Panc1 (cell line): ENCODE results near the gene SELENOI. TPM values are rescaled to one million over a fixed set of nuclear protein-coding genes. Genes with fewer than 3 reads are reported as not detected.

ENCODE experiments used
- ATAC-seq: fragments of 200-7000 bp; cut with Tn5 transposase; 2 replicates; pipeline ENCODE4 v1.9.1; 2020; ENCODE audit warnings: mild to moderate bottlenecking, moderate library complexity
- BruUV-seq: library from RNA; stranded (reverse); fragments of 400-500 nt; replicated peaks from 2 replicates; lab custom pipeline; 2021; lab: Mats Ljungman, UMichigan
- CTCF ChIA-PET: fragments of 300-600 bp; sonication (Branson Sonifier 250); formaldehyde crosslinking; loops from one replicate; lab custom pipeline; 2022; ENCODE audit warnings: antibody characterized with exemption; lab: Charles Lee
- POLR2A ChIA-PET: fragments of 300-600 bp; sonication (Branson Sonifier 250); formaldehyde crosslinking; loops from one replicate; lab custom pipeline; 2022; ENCODE audit warnings: antibody characterized with exemption; lab: Charles Lee
- DNase-seq: peaks from one replicate; pipeline ENCODE4 v3.0.0-alpha.2; 2010; ENCODE audit warnings: low read depth, low spot score
- H3K27ac ChIP-seq: 2 replicates; pipeline ENCODE4 v1.5.1; 2011; ENCODE audit warnings: mild to moderate bottlenecking, low read length, inconsistent platforms
- H3K27me3 ChIP-seq: fragments of 200-500 bp; sonication (Bioruptor generic); 2 replicates; pipeline ENCODE4 v1.6.0; 2014; ENCODE audit warnings: low read length, inconsistent platforms; ENCODE audit not compliant: control insufficient read depth, insufficient read depth
- H3K36me3 ChIP-seq: fragments of 200-500 bp; sonication (Bioruptor generic); 2 replicates; pipeline ENCODE4 v1.5.1; 2014; ENCODE audit warnings: inconsistent platforms, mild to moderate bottlenecking, low read length, moderate library complexity; ENCODE audit not compliant: control insufficient read depth, insufficient read depth
- H3K4me1 ChIP-seq: 2 replicates; pipeline ENCODE4 v1.5.1; 2011; ENCODE audit warnings: inconsistent platforms, mild to moderate bottlenecking, low read length, moderate library complexity; ENCODE audit not compliant: control insufficient read depth, insufficient read depth
- H3K4me3 ChIP-seq, 2 experiments: 2 replicates each; pipeline ENCODE4 v1.5.1; 2011 to 2012; ENCODE audit warnings: low read depth in 2 of 2, low read length in 2 of 2, mild to moderate bottlenecking in 2 of 2, inconsistent platforms in 1 of 2, moderate library complexity in 1 of 2
- H3K9me3 ChIP-seq: fragments of 200-500 bp; sonication (Bioruptor generic); 2 replicates; pipeline ENCODE4 v1.5.1; 2014; ENCODE audit warnings: low read depth, mild to moderate bottlenecking, inconsistent platforms, low read length, moderate library complexity; ENCODE audit not compliant: control insufficient read depth, insufficient read depth
- CTCF ChIP-seq: fragments of 450-650 bp; IDR thresholded peaks from 2 replicates; pipeline ENCODE4 v1.5.1; 2017; ENCODE audit warnings: mild to moderate bottlenecking
- POLR2AphosphoS5 ChIP-seq: IDR thresholded peaks from 2 replicates; pipeline ENCODE4 v1.6.1; 2012; ENCODE audit warnings: mild to moderate bottlenecking, low read depth, low read length, moderate library complexity
- REST ChIP-seq, 2 experiments: IDR thresholded peaks; 2 replicates each; pipeline ENCODE4 v1.6.1; 2011 to 2012; ENCODE audit warnings: low read depth in 2 of 2, control low read depth in 1 of 2, low read length in 1 of 2, mild to moderate bottlenecking in 1 of 2, moderate library complexity in 1 of 2; ENCODE audit not compliant: insufficient read depth in 1 of 2
- SIN3A ChIP-seq: IDR thresholded peaks from 2 replicates; pipeline ENCODE4 v1.6.1; 2012; ENCODE audit warnings: low read depth, mild to moderate bottlenecking, low read length, moderate library complexity, borderline replicate concordance; ENCODE audit not compliant: insufficient read depth
- TCF7L2 ChIP-seq: IDR thresholded peaks from 2 replicates; pipeline ENCODE4 v1.6.1; 2011; ENCODE audit warnings: mild to moderate bottlenecking, low read depth, low read length, inconsistent platforms
- in situ Hi-C: cut with HindIII; loops from 2 replicates; pipeline ENCODE4 v1.10.0; 2016; ENCODE audit warnings: low sequenced_read_pairs, low pct_unique_long_range_greater_than_20kb
- intact Hi-C: fragments of 100-400 bp; cut with micrococcal nuclease; formaldehyde crosslinking; loops from one replicate; pipeline ENCODE4 v1.10.0; 2022; ENCODE audit not compliant: unreplicated experiment
- total RNA-seq: library from RNA; stranded (reverse); gene quantifications from one replicate; pipeline ENCODE4 v1.2.1, GENCODE V29; 2021; ENCODE audit not compliant: unreplicated experiment

Gene SELENOI
- total RNA-seq, 1 experiment from 2014 or later = 28.5 TPM

- H3K9me3 ChIP-seq = no peaks in the 10 kb centered on the region
- no peaks in the 10 kb centered on the region for H3K4me1 ChIP-seq
- DNase-seq (no peak), ATAC-seq (no peak)
- in situ Hi-C loops = no loop called here
- no TSS peak for BruUV-seq
- H3K36me3 ChIP-seq = no peaks in the 10 kb centered on the region
- no peak overlapping the region for H3K27ac ChIP-seq
- no peaks in the 10 kb centered on the region for H3K27me3 ChIP-seq
- ChIA-PET CTCF (no interaction called here), POLR2A (no interaction called here)
- no peak overlapping the region for H3K4me3 ChIP-seq
- intact Hi-C loops = no loop called here
- TF ChIP-seq POLR2AphosphoS5 (no peak), TCF7L2 (no peak), REST (IDR thresholded peaks at IDR 0.05; ENCODE audit: insufficient read depth in 1 of 2, low read depth in 2 of 2, low read length in 1 of 2) (no peak), SIN3A (no peak), CTCF (no peak)
Measured at GRCh38 chr2:26423750-26424149, 77.8 kb downstream of the SELENOI start.

- Histone ChIP-seq H3K9me3 (no peaks in the 10 kb centered on the region), H3K4me1 (no peaks in the 10 kb centered on the region), H3K27me3 (no peaks in the 10 kb centered on the region), H3K27ac (no peak overlapping the region), H3K4me3 (no peak overlapping the region), H3K36me3 (no peaks in the 10 kb centered on the region)
- in situ Hi-C loops (no loop called here), intact Hi-C loops (no loop called here)
- CTCF ChIA-PET = no interaction called here
- DNase-seq (no peak), ATAC-seq (no peak)
- POLR2A ChIA-PET = no interaction called here
- TF ChIP-seq TCF7L2 = no peak
- TF ChIP-seq CTCF = no peak
- no peak for TF ChIP-seq SIN3A
- no peak for TF ChIP-seq POLR2AphosphoS5
- TF ChIP-seq REST (IDR thresholded peaks at IDR 0.05; ENCODE audit: insufficient read depth in 1 of 2, low read depth in 2 of 2, low read length in 1 of 2) = no peak
- BruUV-seq = no TSS peak
Measured at GRCh38 chr2:26424221-26424620, 78.3 kb downstream of the SELENOI start.
